ENCODE results near the gene TMEM255B.

GRCh38 chr13:113848431-113849260 is 89.6 kb downstream of the TMEM255B start:
- TF ChIP-seq, protein P1, sequence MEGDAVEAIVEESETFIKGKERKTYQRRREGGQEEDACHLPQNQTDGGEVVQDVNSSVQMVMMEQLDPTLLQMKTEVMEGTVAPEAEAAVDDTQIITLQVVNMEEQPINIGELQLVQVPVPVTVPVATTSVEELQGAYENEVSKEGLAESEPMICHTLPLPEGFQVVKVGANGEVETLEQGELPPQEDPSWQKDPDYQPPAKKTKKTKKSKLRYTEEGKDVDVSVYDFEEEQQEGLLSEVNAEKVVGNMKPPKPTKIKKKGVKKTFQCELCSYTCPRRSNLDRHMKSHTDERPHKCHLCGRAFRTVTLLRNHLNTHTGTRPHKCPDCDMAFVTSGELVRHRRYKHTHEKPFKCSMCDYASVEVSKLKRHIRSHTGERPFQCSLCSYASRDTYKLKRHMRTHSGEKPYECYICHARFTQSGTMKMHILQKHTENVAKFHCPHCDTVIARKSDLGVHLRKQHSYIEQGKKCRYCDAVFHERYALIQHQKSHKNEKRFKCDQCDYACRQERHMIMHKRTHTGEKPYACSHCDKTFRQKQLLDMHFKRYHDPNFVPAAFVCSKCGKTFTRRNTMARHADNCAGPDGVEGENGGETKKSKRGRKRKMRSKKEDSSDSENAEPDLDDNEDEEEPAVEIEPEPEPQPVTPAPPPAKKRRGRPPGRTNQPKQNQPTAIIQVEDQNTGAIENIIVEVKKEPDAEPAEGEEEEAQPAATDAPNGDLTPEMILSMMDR (IDR thresholded peaks at IDR 0.05; ENCODE audit: insufficient read depth, low read length, poor library complexity, severe bottlenecking), result no peak
- no peak for TF ChIP-seq EZH2phosphoT487 (conservative IDR thresholded peaks at IDR 0.05; ENCODE audit: low read length)

All from SU-DHL-6 (cell line).